Body of pancreas (tissue), 4 donors: ENCODE measurements around the gene KCNJ6. TPM values are rescaled to one million over a fixed set of nuclear protein-coding genes. Genes with fewer than 3 reads are reported as not detected.

ENCODE experiments used
- ATAC-seq: fragments of 150-250 bp; one replicate; pipeline ENCODE4 v1.9.1; 2016
- DNase-seq, 4 donors: peaks; one replicate each; pipeline ENCODE4 v3.0.0-alpha.2; 2019
- H3K27ac ChIP-seq, 4 donors: fragments of 200-600 bp; sonication (generic); 1 replicate in 3 of 4; 2 replicates in 1 of 4; pipeline versions ENCODE4 v1.5.1 to v1.6.1; 2016 to 2019; ENCODE audit warnings: mild to moderate bottlenecking in 1 of 4, mixed read lengths in 1 of 4, moderate library complexity in 1 of 4
- H3K27me3 ChIP-seq, 2 donors: fragments of 200-600 bp; sonication (generic); one replicate each; pipeline ENCODE4 v1.6.0; 2016; ENCODE audit warnings: mild to moderate bottlenecking in 1 of 2
- H3K36me3 ChIP-seq, 2 donors: fragments of 200-600 bp; sonication (generic); replicated peaks in 1 of 2; 2 replicates each; pipeline ENCODE4 v1.5.1; 2016; ENCODE audit warnings: low read depth in 2 of 2; ENCODE audit not compliant: insufficient read depth in 1 of 2
- H3K4me1 ChIP-seq: fragments of 200-600 bp; sonication (generic); one replicate; pipeline ENCODE4 v1.6.0; 2016
- H3K4me3 ChIP-seq, 2 donors: fragments of 200-600 bp; sonication (generic); 1 replicate in 1 of 2; 2 replicates in 1 of 2; pipeline ENCODE4 v1.5.1; 2016 to 2019
- H3K9me3 ChIP-seq, 3 donors: fragments of 200-600 bp; sonication (generic); 1 replicate in 2 of 3; 2 replicates in 1 of 3; pipeline ENCODE4 v1.5.1; 2016
- POLR2A ChIP-seq, 3 donors: fragments of 450-650 bp; IDR thresholded peaks; one replicate each; pipeline ENCODE4 v1.6.1; 2016; ENCODE audit warnings: antibody characterized with exemption in 3 of 3, mild to moderate bottlenecking in 2 of 3
- WGBS, 2 donors: methylation state at CpG; one replicate each; pipeline ENCODE4 v1.1.5; 2017; 5-methylcytosine and 5-hydroxymethylcytosine counted together
- intact Hi-C: fragments of 100-400 bp; cut with DNase I; formaldehyde crosslinking; loops from one replicate; pipeline ENCODE4 v1.15.1; 2023
- total RNA-seq, 2 donors: library from RNA; depleted of rRNA; stranded (reverse); fragments of >200 nt; gene quantifications; one replicate each; pipeline ENCODE4 v1.1.0, GENCODE V29; 2016
- TF ChIP-seq, protein P1 (sequence below), 7 experiments: fragments of 450-650 bp in 4 of 7; fragments of 200-600 bp in 3 of 7; sonication (generic) in 3 of 7; IDR thresholded peaks; one replicate each; pipeline ENCODE4 v1.5.1; 2016 to 2019; ENCODE audit warnings: antibody characterized with exemption in 7 of 7

The KCNJ6 gene
- total RNA-seq, 2 donors from 2014 or later: under 0.01 to 0.78 TPM

DNA sequence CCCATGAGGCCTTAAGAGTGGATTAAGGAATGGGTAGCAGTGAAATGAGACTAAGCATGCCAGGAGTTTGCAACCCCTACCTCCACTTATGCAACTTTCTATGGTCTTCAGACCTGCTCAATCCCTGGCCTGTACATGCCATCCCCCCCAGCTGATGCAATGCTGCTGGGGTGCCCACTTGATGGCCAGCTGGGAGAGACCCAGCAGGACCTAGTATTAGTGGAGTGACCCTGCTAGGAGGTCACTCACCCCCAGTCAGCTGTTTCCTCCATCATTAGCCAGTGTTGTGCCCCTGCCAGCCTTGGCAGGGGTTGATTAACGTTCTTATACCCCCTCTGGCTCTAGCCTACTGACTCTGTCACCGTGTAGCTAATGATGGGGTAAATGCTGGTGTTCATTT lies 313.1 kb downstream of the KCNJ6 start:
- Histone ChIP-seq H3K4me3 (no peak overlapping the region), H3K4me1 (no peaks in the 10 kb centered on the region), H3K27me3 (no peaks in the 10 kb centered on the region), H3K36me3 (no peaks in the 10 kb centered on the region), H3K9me3 (no peaks in the 10 kb centered on the region), H3K27ac (no peak overlapping the region)
- 65 to 69% methylated on average over 2 of the region's 2 CpGs for WGBS, 2 donors
- no peak for TF ChIP-seq POLR2A (IDR thresholded peaks at IDR 0.05)
- TF ChIP-seq, protein P1, sequence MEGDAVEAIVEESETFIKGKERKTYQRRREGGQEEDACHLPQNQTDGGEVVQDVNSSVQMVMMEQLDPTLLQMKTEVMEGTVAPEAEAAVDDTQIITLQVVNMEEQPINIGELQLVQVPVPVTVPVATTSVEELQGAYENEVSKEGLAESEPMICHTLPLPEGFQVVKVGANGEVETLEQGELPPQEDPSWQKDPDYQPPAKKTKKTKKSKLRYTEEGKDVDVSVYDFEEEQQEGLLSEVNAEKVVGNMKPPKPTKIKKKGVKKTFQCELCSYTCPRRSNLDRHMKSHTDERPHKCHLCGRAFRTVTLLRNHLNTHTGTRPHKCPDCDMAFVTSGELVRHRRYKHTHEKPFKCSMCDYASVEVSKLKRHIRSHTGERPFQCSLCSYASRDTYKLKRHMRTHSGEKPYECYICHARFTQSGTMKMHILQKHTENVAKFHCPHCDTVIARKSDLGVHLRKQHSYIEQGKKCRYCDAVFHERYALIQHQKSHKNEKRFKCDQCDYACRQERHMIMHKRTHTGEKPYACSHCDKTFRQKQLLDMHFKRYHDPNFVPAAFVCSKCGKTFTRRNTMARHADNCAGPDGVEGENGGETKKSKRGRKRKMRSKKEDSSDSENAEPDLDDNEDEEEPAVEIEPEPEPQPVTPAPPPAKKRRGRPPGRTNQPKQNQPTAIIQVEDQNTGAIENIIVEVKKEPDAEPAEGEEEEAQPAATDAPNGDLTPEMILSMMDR (IDR thresholded peaks at IDR 0.05): no peak
- DNase-seq (no peak), ATAC-seq (no peak)
- intact Hi-C loops: no loop called here

DNA sequence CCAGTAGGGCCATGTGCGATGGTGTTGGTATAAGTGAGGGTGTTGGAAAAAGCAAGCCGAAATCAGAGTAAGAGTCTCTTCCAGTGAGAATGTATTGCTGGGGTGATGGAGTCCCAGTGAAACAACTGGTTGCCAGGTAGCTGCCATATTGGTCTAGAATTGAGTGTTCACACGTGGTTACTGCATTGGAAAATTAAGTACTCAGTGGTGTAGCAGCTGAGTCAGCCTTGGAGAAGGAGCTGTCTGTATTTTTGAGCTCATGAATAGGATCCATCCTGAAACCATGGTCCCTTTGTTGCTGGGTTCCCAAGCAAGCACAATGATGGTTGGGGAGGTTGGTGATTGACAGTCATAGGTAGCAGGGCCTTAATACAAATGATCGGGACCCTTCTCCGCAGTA lies 314.3 kb downstream of the KCNJ6 start:
- H3K36me3 ChIP-seq: no peaks in the 10 kb centered on the region
- ATAC-seq: no peak

DNA sequence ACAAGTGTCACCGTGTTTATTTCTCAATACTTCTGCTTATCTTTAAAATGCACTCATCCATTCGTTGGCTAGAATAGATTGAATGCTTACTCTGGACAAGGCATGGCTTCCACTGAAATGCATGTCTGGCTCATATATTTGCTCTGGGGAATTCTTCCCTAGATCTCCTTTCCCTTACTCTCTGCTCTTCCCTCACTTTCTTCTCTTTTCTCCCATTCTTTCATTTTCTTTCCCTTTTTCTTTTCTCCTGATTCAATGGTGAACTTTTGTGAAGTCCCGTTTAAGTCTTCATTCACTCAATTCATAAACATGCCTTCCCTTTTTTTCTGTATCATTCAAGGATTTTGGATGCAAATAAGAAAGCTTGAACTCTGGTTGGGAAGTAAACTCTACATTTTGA lies 315.2 kb downstream of the KCNJ6 start:
- TF ChIP-seq, protein P1 (IDR thresholded peaks at IDR 0.05): no peak
- no peak for TF ChIP-seq POLR2A (IDR thresholded peaks at IDR 0.05)
- Histone ChIP-seq H3K27me3 (no peaks in the 10 kb centered on the region), H3K4me3 (no peak overlapping the region), H3K36me3 (no peaks in the 10 kb centered on the region), H3K9me3 (no peaks in the 10 kb centered on the region), H3K4me1 (no peaks in the 10 kb centered on the region), H3K27ac (no peak overlapping the region)
- ATAC-seq: no peak
- 64 to 69% methylated on average over 3 of the region's 3 CpGs for WGBS, 2 donors
- DNase-seq: no peak
- intact Hi-C loops: no loop called here

More for the DNA sequence above, 314.3 kb downstream of the KCNJ6 start:
- Histone ChIP-seq H3K27ac (no peak overlapping the region), H3K9me3 (no peaks in the 10 kb centered on the region), H3K4me3 (no peak overlapping the region), H3K4me1 (no peaks in the 10 kb centered on the region), H3K27me3 (no peaks in the 10 kb centered on the region)
- DNase-seq: no peak
- intact Hi-C loops: no loop called here
- TF ChIP-seq POLR2A (IDR thresholded peaks at IDR 0.05): no peak
- TF ChIP-seq, protein P1 (IDR thresholded peaks at IDR 0.05): no peak
- WGBS, 2 donors: 82 to 83% methylated on average over 5 of the region's 5 CpGs

DNA sequence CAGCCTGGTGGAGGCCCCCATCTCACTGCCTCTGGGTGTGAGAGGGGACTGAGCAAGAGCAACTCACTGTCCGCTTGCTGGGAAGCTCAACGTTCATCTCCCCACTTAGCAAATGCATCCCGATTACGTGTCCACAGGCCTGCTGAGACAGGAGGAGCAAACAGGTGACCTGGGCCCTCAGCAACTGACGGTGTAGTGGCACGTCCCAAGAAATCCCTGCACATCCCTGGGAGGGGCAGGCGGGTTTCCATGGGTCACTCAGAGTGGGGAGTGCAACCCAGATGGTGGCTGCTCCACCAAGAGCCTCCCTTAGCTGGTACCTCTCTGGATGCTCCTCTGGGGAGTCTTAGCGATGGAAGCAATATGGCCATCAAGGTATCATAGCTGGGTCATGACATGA lies 320.3 kb downstream of the KCNJ6 start:
- H3K27ac ChIP-seq: no peak overlapping the region
- TF ChIP-seq POLR2A (IDR thresholded peaks at IDR 0.05): no peak
- TF ChIP-seq, protein P1 (IDR thresholded peaks at IDR 0.05): no peak
- no peaks in the 10 kb centered on the region for H3K36me3 ChIP-seq
- no peaks in the 10 kb centered on the region for H3K27me3 ChIP-seq
- H3K4me3 ChIP-seq: no peak overlapping the region
- intact Hi-C loops: no loop called here
- H3K9me3 ChIP-seq: no peaks in the 10 kb centered on the region
- no peak for DNase-seq
- H3K4me1 ChIP-seq: no peaks in the 10 kb centered on the region
- ATAC-seq: no peak
- WGBS, 2 donors: 84 to 85% methylated on average over 7 to 8 of the region's 8 CpGs

DNA sequence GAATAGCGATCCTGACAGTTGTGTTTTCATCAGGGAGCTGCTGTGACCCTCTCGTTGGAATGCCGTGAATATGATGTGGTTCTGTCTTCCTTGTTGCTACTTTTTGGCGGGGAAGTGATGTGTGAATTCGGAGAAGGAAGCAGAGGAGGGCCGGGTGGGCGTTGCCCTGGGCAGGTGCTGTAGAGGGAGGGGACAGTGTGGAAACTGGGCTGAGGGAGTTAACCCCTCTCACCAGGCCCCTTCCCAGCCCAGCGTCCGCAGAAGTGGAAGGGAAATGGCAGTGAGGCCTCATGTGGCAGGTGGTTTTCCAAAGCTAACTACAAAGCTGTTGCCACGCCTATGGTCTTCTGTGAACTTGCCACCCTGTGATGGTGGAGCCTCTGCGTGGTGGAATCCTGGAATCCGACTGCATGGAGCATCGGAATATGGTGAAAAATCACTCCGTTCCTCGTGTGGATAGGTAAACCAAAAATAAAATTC lies 321.7 kb downstream of the KCNJ6 start:
- DNase-seq: no peak
- intact Hi-C loops: no loop called here
- no peaks in the 10 kb centered on the region for H3K36me3 ChIP-seq
- H3K27me3 ChIP-seq: no peaks in the 10 kb centered on the region
- no peaks in the 10 kb centered on the region for H3K4me1 ChIP-seq
- no peaks in the 10 kb centered on the region for H3K9me3 ChIP-seq
- 52 to 58% methylated on average over 11 to 13 of the region's 15 CpGs for WGBS, 2 donors
- ATAC-seq: no peak
- no peak overlapping the region for H3K4me3 ChIP-seq
- TF ChIP-seq POLR2A (IDR thresholded peaks at IDR 0.05): no peak
- TF ChIP-seq, protein P1 (IDR thresholded peaks at IDR 0.05): no peak
- no peak overlapping the region for H3K27ac ChIP-seq
